ENCODE data around the gene PSMB5. TPM values are rescaled to one million over a fixed set of nuclear protein-coding genes. Genes with fewer than 3 reads are reported as not detected.

The PSMB5 gene
- total and polyA plus RNA-seq, 2 of the 13 experiments (the other 11 are each of a cell fraction or from before 2014, with no cell fraction given), result 705 to 871 TPM

DNA sequence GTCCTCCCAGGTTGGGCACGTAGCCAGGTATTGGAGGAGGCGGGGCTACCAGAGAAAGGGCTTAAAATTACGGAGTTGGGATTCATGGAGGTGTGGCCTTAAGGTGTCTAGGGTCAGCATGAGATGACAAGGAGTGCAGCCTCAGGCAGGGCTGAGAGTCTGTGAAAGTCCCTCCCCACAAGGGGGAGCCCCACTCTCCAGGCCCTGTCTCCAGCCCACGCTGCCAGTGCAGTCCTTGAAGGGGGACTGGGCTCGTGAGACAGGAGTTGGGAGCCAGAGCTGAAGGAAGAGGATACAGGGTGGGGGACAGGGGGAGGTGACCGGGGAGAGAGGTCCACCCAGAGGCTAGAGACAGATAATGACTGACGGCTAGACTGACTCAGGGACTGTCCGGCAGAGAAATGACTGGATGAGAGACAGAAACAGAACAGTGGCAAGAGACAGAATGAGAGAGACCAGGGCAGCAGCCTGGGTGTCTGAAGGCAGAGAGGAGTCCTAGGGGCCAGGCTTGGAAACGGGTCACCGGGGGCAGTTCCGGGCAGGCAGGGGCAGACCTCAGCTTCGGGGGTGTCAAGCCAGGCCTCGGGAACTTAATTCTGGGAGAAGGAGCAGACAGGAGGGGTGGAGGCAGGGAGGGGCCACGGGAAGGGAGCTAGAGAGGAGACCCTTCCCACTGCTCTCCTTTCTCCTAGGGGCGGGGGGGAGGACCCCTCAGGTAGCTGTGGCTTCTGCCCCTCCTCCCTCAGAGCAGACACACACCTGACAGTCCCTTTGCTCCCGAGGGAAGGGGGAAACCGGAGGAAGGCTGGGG lies 21.6 kb upstream of the PSMB5 start (continued):
- TF ChIP-seq, protein P1, sequence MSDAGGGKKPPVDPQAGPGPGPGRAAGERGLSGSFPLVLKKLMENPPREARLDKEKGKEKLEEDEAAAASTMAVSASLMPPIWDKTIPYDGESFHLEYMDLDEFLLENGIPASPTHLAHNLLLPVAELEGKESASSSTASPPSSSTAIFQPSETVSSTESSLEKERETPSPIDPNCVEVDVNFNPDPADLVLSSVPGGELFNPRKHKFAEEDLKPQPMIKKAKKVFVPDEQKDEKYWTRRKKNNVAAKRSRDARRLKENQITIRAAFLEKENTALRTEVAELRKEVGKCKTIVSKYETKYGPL (CRISPR knock-in tag; IDR thresholded peaks at IDR 0.05), result no peak
- peak; percentile 79; the same call in 1 of the 2 replicates for TF ChIP-seq CBFB (CRISPR knock-in tag; IDR thresholded peaks at IDR 0.05)
- TF ChIP-seq MEIS2 (CRISPR knock-in tag; IDR thresholded peaks at IDR 0.05), result peak; percentile 46; the same call in 1 of the 2 replicates
- TF ChIP-seq, protein P2, sequence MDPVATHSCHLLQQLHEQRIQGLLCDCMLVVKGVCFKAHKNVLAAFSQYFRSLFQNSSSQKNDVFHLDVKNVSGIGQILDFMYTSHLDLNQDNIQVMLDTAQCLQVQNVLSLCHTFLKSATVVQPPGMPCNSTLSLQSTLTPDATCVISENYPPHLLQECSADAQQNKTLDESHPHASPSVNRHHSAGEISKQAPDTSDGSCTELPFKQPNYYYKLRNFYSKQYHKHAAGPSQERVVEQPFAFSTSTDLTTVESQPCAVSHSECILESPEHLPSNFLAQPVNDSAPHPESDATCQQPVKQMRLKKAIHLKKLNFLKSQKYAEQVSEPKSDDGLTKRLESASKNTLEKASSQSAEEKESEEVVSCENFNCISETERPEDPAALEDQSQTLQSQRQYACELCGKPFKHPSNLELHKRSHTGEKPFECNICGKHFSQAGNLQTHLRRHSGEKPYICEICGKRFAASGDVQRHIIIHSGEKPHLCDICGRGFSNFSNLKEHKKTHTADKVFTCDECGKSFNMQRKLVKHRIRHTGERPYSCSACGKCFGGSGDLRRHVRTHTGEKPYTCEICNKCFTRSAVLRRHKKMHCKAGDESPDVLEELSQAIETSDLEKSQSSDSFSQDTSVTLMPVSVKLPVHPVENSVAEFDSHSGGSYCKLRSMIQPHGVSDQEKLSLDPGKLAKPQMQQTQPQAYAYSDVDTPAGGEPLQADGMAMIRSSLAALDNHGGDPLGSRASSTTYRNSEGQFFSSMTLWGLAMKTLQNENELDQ (CRISPR knock-in tag; IDR thresholded peaks at IDR 0.05; ENCODE audit: borderline replicate concordance), result no peak
- no peak for TF ChIP-seq PLRG1 (conservative IDR thresholded peaks at IDR 0.05)
- no peak for TF ChIP-seq SYNCRIP (IDR thresholded peaks at IDR 0.05; ENCODE audit: insufficient read depth, low read depth, low read length)
- TF ChIP-seq ISX (CRISPR knock-in tag; conservative IDR thresholded peaks at IDR 0.05), result no peak
- no peak for TF ChIP-seq ZSCAN20 (CRISPR knock-in tag; IDR thresholded peaks at IDR 0.05; ENCODE audit: borderline replicate concordance)
- TF ChIP-seq ZNF563 (CRISPR knock-in tag; IDR thresholded peaks at IDR 0.05), result no peak
- TF ChIP-seq, protein P3, sequence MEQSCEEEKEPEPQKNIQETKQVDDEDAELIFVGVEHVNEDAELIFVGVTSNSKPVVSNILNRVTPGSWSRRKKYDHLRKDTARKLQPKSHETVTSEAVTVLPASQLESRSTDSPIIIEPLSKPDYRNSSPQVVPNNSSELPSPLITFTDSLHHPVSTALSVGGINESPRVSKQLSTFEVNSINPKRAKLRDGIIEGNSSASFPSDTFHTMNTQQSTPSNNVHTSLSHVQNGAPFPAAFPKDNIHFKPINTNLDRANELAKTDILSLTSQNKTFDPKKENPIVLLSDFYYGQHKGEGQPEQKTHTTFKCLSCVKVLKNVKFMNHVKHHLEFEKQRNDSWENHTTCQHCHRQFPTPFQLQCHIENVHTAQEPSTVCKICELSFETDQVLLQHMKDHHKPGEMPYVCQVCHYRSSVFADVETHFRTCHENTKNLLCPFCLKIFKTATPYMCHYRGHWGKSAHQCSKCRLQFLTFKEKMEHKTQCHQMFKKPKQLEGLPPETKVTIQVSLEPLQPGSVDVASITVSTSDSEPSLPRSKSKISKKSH (CRISPR knock-in tag; IDR thresholded peaks at IDR 0.05; ENCODE audit: borderline replicate concordance), result no peak
- TF ChIP-seq ASH2L (IDR thresholded peaks at IDR 0.05; ENCODE audit: insufficient read length, low read depth, low read length), result peak; percentile 77
- no peak; the same call in none of the 2 replicates for TF ChIP-seq ZNF543 (CRISPR knock-in tag; IDR thresholded peaks at IDR 0.05)
- TF ChIP-seq SP140L (CRISPR knock-in tag; IDR thresholded peaks at IDR 0.05; ENCODE audit: borderline replicate concordance), result no peak
- no peak; the same call in 1 of the 2 replicates for TF ChIP-seq TGIF2 (CRISPR knock-in tag; IDR thresholded peaks at IDR 0.05)
- peak; percentile 67 for TF ChIP-seq RBM22 (optimal IDR thresholded peaks at IDR 0.05; ENCODE audit: low read length)
- no peak for TF ChIP-seq TBP (CRISPR knock-in tag; IDR thresholded peaks at IDR 0.05)
- TF ChIP-seq ZNF501 (CRISPR knock-in tag; IDR thresholded peaks at IDR 0.05), result peak; percentile 85; the same call in 1 of the 2 replicates
- TF ChIP-seq LCORL (IDR thresholded peaks at IDR 0.05), result peak; percentile 33; the same call in 1 of the 2 replicates
- no peak; the same call in 1 of the 2 replicates for TF ChIP-seq LCORL (CRISPR knock-in tag; IDR thresholded peaks at IDR 0.05)
- peak; percentile 55; the same call in 1 of the 2 replicates for TF ChIP-seq ZNF777 (CRISPR knock-in tag; IDR thresholded peaks at IDR 0.05)
- no peak for TF ChIP-seq CREB1 (IDR thresholded peaks at IDR 0.05)
- TF ChIP-seq CREB1 (CRISPR knock-in tag; IDR thresholded peaks at IDR 0.05), result no peak
- TF ChIP-seq, protein P4, sequence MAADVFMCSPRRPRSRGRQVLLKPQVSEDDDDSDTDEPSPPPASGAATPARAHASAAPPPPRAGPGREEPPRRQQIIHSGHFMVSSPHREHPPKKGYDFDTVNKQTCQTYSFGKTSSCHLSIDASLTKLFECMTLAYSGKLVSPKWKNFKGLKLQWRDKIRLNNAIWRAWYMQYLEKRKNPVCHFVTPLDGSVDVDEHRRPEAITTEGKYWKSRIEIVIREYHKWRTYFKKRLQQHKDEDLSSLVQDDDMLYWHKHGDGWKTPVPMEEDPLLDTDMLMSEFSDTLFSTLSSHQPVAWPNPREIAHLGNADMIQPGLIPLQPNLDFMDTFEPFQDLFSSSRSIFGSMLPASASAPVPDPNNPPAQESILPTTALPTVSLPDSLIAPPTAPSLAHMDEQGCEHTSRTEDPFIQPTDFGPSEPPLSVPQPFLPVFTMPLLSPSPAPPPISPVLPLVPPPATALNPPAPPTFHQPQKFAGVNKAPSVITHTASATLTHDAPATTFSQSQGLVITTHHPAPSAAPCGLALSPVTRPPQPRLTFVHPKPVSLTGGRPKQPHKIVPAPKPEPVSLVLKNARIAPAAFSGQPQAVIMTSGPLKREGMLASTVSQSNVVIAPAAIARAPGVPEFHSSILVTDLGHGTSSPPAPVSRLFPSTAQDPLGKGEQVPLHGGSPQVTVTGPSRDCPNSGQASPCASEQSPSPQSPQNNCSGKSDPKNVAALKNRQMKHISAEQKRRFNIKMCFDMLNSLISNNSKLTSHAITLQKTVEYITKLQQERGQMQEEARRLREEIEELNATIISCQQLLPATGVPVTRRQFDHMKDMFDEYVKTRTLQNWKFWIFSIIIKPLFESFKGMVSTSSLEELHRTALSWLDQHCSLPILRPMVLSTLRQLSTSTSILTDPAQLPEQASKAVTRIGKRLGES (CRISPR knock-in tag; IDR thresholded peaks at IDR 0.05; ENCODE audit: borderline replicate concordance), result no peak
- peak; percentile 79 for TF ChIP-seq KLF6 (CRISPR knock-in tag; IDR thresholded peaks at IDR 0.05)
